Caki2 (cell line): ENCODE data around the gene SEC16A. TPM values are rescaled to one million over a fixed set of nuclear protein-coding genes. Genes with fewer than 3 reads are reported as not detected.

Experiments
- DNase-seq: peaks from one replicate; pipeline ENCODE4 v3.0.0-alpha.2; 2015; ENCODE audit warnings: low read depth
- in situ Hi-C: cut with HindIII; loops from 2 replicates; pipeline ENCODE4 v1.10.0; 2016; ENCODE audit warnings: low sequenced_read_pairs, low pct_unique_long_range_greater_than_20kb, mixed read lengths
- total RNA-seq: library from RNA; depleted of rRNA; stranded (reverse); fragments of >200 nt; shearing (Covaris generic); gene quantifications from 2 replicates; pipeline ENCODE4 v1.2.3, GENCODE V29; 2014; ENCODE audit warnings: low replicate concordance

SEC16A gene
- total RNA-seq, 1 experiment from 2014 or later, result 5.4 TPM

DNA sequence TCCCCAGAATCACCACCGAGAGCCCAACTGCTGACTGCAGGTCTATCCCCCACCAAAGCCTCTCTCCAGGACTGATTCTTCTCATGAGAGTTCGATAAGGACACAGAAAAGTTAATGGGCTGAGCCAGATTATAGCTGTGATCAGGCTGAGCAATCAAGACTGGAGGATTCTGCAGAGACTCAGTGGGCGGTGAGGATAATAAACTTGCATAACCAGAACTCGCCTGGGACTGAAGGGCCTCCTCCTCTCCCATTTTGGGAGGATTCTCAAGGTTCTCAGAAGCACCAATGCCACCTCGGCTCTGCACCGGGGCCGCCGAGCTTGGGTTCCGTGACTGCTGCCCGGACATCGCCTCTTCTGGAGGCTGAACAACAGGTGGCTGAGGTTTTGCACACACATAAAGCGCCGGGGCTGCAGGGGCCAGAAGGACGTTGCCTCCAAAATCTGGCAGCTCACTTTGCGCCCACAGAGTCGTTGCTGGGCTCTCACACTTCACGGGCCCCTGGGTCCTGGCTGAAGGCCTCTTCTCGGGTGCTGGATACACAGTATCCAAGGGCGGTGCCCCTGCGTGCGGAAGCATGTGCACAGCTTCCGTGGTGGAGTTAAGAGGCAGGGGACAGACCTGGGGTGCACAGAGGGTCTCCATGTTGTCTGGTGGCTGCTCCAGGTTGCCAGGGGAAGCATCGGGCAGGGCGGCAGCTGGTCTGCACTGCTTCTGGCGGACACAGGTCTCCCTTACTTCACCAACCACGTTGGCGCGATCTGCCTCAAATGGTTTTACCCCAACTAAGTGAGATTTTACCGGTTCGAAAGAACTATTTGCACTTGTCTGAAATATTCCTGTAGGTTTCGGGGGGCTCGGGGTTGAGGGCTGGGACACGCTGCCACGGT is 7.6 kb downstream of the SEC16A start:
- DNase-seq, result no peak
- in situ Hi-C loops, result no loop called here

DNA sequence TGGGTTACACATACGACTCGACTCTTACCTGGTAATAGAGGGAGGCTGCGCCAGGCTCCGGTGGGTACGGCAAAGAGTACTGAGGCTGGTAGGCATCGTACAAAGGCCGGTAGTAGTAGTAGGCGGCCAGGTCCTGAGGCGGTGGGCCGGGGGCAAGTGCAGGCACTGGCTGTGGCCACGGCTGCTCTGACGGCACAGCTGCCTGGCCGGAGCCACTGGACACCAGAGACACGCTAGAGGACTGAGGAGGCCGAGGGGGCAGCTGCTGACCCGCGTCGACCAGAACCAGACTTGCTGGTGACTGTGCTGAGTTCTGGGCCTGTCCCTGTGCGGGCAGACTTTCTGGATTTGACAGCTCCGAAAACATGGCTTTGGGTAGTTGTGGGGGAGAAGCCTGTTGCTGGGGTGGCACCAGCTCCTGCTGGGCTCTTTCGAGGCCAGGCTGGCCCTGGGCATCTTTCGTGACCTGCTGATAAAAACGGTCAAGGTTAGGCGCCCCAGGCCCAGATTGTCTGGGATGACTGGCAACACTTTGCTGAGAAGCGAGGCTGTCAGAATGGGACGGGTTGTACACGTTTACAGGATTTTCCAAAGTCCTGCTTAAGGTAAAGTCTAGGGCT is 8.7 kb downstream of the SEC16A start:
- in situ Hi-C loops, result no loop called here
- DNase-seq, result no peak

GRCh38 chr9:136473354-136473721 is 9.5 kb downstream of the SEC16A start:
- in situ Hi-C loops, result no loop called here
- DNase-seq, result no peak

DNA sequence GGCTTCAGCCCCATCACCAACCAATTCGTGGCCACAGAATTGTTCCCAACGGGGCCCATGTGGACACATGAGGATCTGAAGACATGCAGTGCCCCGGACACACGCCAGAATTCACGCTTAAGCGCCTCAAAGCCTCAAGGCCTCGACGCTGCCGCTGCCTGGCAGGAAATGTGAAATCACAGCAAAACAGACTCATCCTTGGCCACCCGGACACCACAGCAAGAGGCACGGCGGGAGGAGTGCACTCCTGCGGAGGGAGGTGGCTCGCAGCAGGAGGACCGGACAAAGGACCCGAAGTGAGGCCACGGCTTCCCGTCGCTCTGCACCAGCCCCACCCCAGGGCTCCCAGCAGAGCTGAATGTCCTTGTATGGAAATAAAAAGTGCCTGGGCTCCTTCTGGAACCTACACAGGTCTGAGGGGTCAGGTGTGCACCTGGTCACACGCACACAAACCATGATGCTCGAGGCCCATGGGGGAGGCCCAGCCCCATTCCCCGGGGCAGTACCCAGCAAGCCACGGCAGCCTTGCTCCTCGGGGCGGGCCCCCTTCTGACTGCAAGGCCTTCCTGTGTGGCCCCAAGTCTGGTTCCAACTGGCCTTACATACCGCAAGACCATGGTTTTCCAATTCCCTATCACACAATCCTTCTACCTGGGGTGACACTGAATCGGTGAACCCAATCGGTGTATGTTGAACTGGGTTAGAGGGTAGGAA is 10.0 kb downstream of the SEC16A start:
- in situ Hi-C loops, result no loop called here
- DNase-seq, result no peak

DNA sequence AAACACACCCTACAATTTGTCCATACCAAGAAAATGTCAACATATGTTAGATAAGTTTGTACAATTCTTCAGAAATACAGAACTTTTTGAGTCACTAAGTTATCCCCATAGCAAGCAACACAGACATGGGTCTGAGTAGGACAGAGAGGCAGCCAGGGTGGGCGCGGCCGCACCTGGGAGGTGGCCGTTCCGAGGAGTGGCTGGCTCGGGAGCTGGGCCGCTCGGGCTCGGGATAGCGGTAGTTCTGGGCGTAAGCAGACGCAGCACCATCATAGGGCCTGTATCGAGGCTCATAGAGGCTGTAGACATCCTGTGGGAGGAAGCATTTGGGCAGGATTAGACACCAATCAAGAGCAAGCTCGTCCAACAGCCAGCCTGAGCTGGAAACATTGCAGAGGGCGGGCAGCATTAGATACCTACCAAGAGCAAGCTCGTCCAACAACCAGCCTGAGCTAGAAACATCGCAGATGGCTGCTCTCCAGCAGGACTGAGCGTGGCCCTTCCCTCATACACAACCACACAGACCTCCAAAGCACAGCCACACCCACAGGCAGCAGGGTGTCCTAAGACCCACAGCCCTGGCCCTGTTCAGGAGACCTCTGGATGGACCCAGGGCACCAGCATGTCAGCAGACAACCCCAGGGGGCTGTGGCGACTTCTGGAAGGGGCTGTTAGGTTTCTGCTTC is 10.9 kb downstream of the SEC16A start:
- in situ Hi-C loops, result no loop called here
- no peak for DNase-seq

- no peak for DNase-seq
- in situ Hi-C loops, result no loop called here
Measured at GRCh38 chr9:136470792-136471469, 11.9 kb downstream of the SEC16A start.

- no peak for DNase-seq
- in situ Hi-C loops, result no loop called here
Measured at GRCh38 chr9:136470356-136470755, 12.5 kb downstream of the SEC16A start.

DNA sequence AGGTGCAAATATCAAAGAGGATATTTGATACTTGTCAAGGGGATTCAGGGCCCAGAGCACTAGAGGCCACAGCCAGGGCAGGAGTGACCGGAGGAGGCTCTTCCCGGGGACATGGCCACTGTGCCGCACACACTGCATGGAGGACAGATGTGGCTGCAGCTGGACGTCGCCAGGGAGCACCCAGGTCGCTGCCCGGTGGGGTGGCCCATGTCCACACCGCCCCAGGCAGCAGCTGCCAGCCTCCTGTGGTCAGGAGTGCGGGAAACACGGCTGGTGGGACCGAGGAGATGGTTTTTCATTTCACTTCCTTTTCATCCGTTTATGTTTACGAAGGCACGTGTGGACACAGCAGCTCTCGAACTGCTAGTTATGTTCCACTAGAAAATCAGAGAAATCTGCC is 15.1 kb downstream of the SEC16A start:
- in situ Hi-C loops, result no loop called here
- DNase-seq, result no peak

GRCh38 chr9:136466155-136466541 is 16.7 kb downstream of the SEC16A start:
- in situ Hi-C loops, result no loop called here
- no peak for DNase-seq

DNA sequence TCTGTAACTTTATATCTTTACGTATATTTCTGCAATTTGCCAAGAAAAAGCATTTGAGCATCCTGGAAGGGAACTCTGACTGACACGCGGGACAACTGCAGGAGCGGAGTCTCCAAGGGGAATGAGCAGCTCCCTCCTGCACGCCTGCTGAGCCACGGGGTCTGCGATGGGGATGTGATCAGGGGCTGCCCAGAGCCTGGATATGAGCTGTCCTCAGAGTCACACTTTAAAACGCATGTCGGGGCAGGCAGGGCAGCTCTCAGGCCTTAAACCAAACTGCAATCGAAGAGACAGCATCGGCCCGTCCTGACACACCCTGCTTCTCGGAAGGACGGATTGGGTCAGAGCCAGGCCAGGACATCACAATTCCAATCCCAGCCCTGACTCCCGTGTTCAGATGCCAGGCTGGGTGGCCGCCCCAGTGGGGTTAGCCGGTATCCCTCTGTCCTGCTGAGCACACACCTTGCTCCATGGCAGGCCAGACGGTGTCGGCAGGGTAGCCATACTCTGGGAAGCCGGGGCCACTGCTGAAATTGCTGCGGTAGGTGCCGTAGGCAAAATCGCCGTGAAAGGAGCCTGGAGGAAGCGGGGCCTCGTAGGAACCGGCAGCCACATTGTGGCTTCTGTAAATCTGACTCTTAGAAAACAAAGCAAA is 17.2 kb downstream of the SEC16A start:
- DNase-seq, result no peak
- in situ Hi-C loops, result no loop called here

GRCh38 chr9:136464241-136464640 is 18.6 kb downstream of the SEC16A start:
- in situ Hi-C loops, result no loop called here

GRCh38 chr9:136463578-136463977 is 19.3 kb downstream of the SEC16A start:
- DNase-seq, result no peak
- in situ Hi-C loops, result no loop called here

More at GRCh38 chr9:136464241-136464640, 18.6 kb downstream of the SEC16A start:
- no peak for DNase-seq

- no peak for DNase-seq
- in situ Hi-C loops, result no loop called here
Measured at GRCh38 chr9:136462664-136463063, 20.2 kb downstream of the SEC16A start.

DNA sequence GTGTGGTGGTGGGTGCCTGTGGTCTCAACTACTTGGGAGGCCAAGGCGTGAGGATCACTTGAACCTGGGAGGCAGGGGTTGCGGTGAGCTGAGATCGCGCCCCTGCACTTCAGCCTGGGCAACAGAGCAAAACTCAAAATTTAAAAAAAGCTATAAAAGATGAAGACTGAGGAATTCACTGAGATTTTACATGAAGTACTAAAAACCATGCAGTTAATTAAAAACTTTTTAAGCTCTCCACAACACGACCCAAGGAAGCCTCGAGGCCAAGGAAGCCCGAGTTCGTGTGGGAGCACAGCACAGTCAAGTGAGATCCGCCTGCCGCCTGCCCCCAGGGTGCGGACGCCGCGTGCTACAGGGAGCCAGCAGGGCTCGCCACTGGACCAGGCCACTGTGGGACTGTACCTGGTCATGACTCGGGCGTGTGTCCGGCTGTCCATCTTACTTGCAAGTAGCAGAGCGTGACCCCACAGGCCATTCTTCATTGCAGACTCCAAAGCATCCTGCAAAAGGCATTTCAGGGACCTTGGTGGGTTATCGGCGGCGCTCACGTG is 22.0 kb downstream of the SEC16A start:
- no peak for DNase-seq
- in situ Hi-C loops, result no loop called here

DNA sequence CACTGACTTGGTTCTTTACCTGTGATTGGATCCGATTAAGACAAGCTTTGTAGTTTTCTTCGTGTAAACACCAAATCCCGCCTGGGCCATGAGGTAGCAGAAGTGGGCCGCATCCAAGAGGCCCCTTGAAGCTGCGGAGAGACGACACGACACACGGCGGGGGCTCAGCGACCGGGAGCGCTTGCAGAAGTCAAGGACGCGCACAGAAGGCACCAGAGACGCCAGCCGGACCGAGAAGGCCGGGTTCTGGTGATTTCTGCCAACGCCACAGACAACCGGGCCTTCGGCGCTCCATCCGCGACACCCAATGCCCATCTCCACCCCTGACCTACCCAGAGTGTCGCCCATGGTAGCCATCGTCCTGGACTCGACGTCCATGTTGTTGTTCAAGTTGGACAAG is 23.4 kb downstream of the SEC16A start:
- no peak for DNase-seq
- in situ Hi-C loops, result no loop called here

- no peak for DNase-seq
- in situ Hi-C loops, result no loop called here
Measured at GRCh38 chr9:136457326-136457725, 25.5 kb downstream of the SEC16A start.

DNA sequence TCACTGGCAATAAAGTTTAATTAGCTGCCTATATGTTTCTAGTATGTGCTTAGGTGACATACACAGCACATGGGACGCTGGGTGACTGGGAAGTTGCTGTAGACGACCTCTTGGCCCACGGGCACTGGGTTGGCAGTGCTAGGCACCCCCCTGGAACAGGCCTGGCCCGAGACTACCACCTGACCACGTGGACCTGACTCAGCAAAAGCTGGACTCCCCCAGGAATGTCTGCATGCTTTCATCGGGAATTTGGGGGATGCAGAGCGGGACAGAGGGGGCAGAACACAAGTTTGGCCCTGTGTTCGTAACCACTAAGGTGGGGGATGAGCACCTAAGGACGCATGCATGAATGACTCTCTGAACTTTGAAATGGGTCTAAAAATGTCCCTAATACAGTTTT is 26.6 kb downstream of the SEC16A start:
- in situ Hi-C loops, result no loop called here
- no peak for DNase-seq
